Occipital lobe (tissue), 3 donors: Measurements from ENCODE around the gene SH3PXD2A. TPM values are rescaled to one million over a fixed set of nuclear protein-coding genes. Genes with fewer than 3 reads are reported as not detected.

Experiments
- DNase-seq: peaks from one replicate; lab custom pipeline; 2025; lab: John Stamatoyannopoulos, UW
- small RNA-seq: library from RNA; depleted of rRNA; stranded (forward); fragments of <200 nt; gene quantifications from one replicate; pipeline ENCODE3, GENCODE V24; 2014
- total RNA-seq: library from RNA; depleted of rRNA; stranded (reverse); fragments of >200 nt; gene quantifications from one replicate; pipeline ENCODE4 v1.2.3, GENCODE V29; 2014

SH3PXD2A gene
- total RNA-seq, 1 donor from 2014 or later: 8.7 TPM

- no peak for DNase-seq
Measured at GRCh38 chr10:103548006-103548405, 307.4 kb downstream of the SH3PXD2A start.

GRCh38 chr10:103547391-103547946 is 307.9 kb downstream of the SH3PXD2A start:
- no peak for DNase-seq

- no peak for DNase-seq
Measured at GRCh38 chr10:103546401-103546800, 309.0 kb downstream of the SH3PXD2A start.

DNA sequence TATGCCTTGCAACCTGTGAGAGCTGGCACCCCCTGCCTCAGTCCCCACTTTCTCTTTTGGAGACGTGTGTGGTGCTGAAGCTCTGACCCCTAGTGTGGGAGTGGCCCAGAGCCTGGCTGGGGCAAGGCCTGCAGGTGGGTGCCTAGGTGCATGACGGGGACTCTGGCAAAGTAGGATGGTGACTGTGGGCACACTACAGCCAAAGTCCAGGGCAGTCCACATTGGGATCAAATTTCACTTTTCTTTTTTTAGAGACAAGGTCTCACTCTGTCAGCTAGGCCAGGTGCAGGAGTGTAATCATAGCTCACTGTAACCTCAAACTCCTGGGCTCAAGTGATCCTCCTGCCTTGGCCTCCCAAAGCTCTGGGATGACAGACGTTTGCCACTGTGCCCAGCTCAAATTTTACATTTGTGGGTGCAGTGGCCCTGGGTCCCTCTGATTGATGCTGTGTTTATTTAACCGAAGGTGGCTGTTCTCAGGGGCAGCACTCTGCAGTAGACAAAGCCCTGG is 309.6 kb downstream of the SH3PXD2A start:
- DNase-seq: no peak

GRCh38 chr10:103545366-103545765 is 310.0 kb downstream of the SH3PXD2A start:
- DNase-seq: no peak

DNA sequence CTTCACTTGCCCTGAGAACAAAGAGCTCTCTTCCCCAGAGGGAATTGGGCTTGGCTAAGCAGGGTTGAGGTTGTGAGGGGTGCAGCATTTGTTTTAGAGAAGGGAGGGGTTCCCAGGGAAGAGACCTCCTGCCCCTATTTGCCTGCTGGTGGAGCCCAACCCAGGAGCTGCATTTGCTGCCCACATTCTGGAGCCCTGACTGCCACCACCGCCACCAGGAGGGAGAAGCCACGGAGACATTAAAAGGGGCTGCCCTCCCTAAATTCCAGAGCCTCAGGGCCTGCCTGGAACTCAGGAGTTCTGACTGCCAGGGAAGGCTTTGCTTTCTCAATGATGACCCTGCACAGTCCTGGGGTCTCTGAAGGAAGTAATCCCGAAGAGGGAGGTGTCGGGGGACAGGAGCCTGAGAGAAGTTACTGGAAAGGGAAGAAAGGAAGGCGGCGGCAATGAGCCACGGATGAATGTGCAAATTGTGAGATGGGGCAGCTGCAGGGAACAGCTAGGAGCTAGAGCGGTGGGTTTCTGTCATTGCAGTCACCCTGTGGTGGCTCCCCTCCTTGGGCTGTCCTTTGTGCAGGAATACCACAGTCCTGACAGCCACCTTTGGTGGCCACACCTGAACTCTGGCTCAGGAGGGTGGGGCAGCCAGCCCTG is 310.6 kb downstream of the SH3PXD2A start:
- no peak for DNase-seq

Small RNAs within 50 kb of the gene (small RNA-seq; reads per million reads assigned to genes)
- not detected for gene RF00019

Other genes starting within 250 kb of the SH3PXD2A start
- gene STN1, start 62.6 kb upstream of the SH3PXD2A start, total RNA-seq: 3.1 TPM
- 76.7 TPM for gene SLK, start 111.6 kb upstream of the SH3PXD2A start, total RNA-seq
- gene COL17A1, start 230.3 kb upstream of the SH3PXD2A start, total RNA-seq: not detected